Esophagus muscularis mucosa (tissue), 4 donors: ENCODE measurements around the gene SIGLEC10. TPM values are rescaled to one million over a fixed set of nuclear protein-coding genes. Genes with fewer than 3 reads are reported as not detected.

Experiments used
- DNase-seq: peaks from one replicate; pipeline ENCODE4 v3.0.0-alpha.2; 2017; ENCODE audit errors: extremely low spot score
- H3K27ac ChIP-seq, 4 donors: fragments of 200-600 bp; sonication (generic); replicated peaks in 1 of 4; 1 replicate in 3 of 4; 2 replicates in 1 of 4; pipeline ENCODE4 v1.5.1; 2016 to 2019; ENCODE audit warnings: mild to moderate bottlenecking in 1 of 4
- H3K27me3 ChIP-seq, 4 donors: fragments of 200-600 bp; sonication (generic); one replicate each; pipeline versions ENCODE4 v1.5.1 to v1.6.0; 2016 to 2019
- H3K36me3 ChIP-seq, 4 donors: fragments of 200-600 bp; sonication (generic); one replicate each; pipeline ENCODE4 v1.5.1; 2016 to 2019
- H3K4me1 ChIP-seq, 4 donors: fragments of 200-600 bp; sonication (generic); one replicate each; pipeline ENCODE4 v1.5.1; 2016 to 2019
- H3K4me3 ChIP-seq, 4 donors: fragments of 200-600 bp; sonication (generic); 1 replicate in 2 of 4; 2 replicates in 2 of 4; pipeline ENCODE4 v1.5.1; 2016 to 2019; ENCODE audit warnings: mild to moderate bottlenecking in 4 of 4, moderate library complexity in 1 of 4
- H3K9me3 ChIP-seq, 4 donors: fragments of 200-600 bp; sonication (generic); 1 replicate in 3 of 4; 2 replicates in 1 of 4; pipeline ENCODE4 v1.5.1; 2016 to 2019
- EP300 ChIP-seq: sonication (generic); formaldehyde crosslinking; IDR thresholded peaks from one replicate; pipeline ENCODE4 v1.6.1; 2017; ENCODE audit warnings: antibody characterized with exemption
- POLR2A ChIP-seq: fragments of 450-650 bp; IDR thresholded peaks from one replicate; pipeline ENCODE4 v1.6.1; 2017; ENCODE audit warnings: antibody characterized with exemption, moderate library complexity, mild to moderate bottlenecking, low read depth
- POLR2AphosphoS5 ChIP-seq, 2 donors: sonication (generic); formaldehyde crosslinking; IDR thresholded peaks; one replicate each; pipeline ENCODE4 v1.6.1; 2017; ENCODE audit warnings: antibody characterized with exemption in 2 of 2
- WGBS: methylation state at CpG from one replicate; pipeline ENCODE4 v1.1.5; 2018; 5-methylcytosine and 5-hydroxymethylcytosine counted together
- intact Hi-C: fragments of 100-400 bp; cut with DNase I; formaldehyde crosslinking; loops from one replicate; pipeline ENCODE4 v1.15.1; 2023
- total RNA-seq, 4 donors: library from RNA; depleted of rRNA; stranded (reverse); fragments of >200 nt; gene quantifications; one replicate each; pipeline versions ENCODE4 v1.1.0 to v1.2.1, GENCODE V29; 2016
- TF ChIP-seq, protein P1 (sequence below), 3 experiments: fragments of 200-600 bp in 2 of 3; fragments of 450-650 bp in 1 of 3; sonication (generic) in 2 of 3; IDR thresholded peaks; one replicate each; pipeline ENCODE4 v1.5.1; 2017 to 2019; ENCODE audit warnings: antibody characterized with exemption in 3 of 3, mild to moderate bottlenecking in 2 of 3, moderate library complexity in 1 of 3

The SIGLEC10 gene
- total RNA-seq, 4 donors from 2014 or later = 1.4 to 4.1 (median 2.4) TPM

DNA sequence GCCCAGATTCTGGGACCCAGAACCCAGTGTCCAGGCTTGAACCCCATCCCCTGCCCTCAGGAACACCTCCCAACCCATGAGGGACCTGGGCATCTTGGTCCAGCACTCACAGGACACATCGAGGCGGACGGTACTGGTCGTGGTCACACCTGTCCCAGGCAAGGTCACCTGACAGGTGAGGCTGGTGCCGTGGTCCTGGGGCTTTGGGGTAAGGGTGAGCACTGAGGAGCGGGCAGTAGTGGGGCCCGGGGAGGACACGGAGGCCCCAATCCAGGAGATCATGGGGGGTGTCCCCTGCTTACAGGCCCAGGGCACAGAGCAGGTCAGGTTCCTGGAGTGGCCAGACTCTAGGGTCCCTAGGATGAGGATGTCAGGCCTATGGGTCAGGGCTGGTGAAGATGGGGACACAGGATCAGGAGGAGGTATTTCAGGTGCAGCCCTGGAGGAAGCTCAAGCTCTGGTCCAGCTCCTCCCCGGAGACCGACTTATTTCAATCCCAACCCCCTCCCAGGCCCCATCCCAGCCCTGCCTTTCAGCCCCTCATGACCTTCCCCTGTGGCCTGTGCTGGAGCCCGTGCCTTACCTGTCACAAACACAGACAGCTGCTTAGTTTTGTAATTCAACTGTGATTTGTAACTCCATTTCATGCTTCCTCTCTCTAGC is 40.0 kb upstream of the SIGLEC10 start:
- WGBS = 72% methylated on average over 11 of the region's 11 CpGs
- no peaks in the 10 kb centered on the region for H3K4me1 ChIP-seq
- peaks cover 0 to 84% (median 3%) of the 10 kb centered on the region in 4 donors for H3K27me3 ChIP-seq
- no peak overlapping the region for H3K27ac ChIP-seq
- H3K4me3 ChIP-seq = no peak overlapping the region
- intact Hi-C loops = no loop called here
- TF ChIP-seq EP300 (no peak), POLR2A (no peak), POLR2AphosphoS5 (IDR thresholded peaks at IDR 0.05) (no peak)
- TF ChIP-seq, protein P1, sequence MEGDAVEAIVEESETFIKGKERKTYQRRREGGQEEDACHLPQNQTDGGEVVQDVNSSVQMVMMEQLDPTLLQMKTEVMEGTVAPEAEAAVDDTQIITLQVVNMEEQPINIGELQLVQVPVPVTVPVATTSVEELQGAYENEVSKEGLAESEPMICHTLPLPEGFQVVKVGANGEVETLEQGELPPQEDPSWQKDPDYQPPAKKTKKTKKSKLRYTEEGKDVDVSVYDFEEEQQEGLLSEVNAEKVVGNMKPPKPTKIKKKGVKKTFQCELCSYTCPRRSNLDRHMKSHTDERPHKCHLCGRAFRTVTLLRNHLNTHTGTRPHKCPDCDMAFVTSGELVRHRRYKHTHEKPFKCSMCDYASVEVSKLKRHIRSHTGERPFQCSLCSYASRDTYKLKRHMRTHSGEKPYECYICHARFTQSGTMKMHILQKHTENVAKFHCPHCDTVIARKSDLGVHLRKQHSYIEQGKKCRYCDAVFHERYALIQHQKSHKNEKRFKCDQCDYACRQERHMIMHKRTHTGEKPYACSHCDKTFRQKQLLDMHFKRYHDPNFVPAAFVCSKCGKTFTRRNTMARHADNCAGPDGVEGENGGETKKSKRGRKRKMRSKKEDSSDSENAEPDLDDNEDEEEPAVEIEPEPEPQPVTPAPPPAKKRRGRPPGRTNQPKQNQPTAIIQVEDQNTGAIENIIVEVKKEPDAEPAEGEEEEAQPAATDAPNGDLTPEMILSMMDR (IDR thresholded peaks at IDR 0.05) = no peak
- no peaks in the 10 kb centered on the region for H3K9me3 ChIP-seq
- no peaks in the 10 kb centered on the region for H3K36me3 ChIP-seq
- no peak for DNase-seq

DNA sequence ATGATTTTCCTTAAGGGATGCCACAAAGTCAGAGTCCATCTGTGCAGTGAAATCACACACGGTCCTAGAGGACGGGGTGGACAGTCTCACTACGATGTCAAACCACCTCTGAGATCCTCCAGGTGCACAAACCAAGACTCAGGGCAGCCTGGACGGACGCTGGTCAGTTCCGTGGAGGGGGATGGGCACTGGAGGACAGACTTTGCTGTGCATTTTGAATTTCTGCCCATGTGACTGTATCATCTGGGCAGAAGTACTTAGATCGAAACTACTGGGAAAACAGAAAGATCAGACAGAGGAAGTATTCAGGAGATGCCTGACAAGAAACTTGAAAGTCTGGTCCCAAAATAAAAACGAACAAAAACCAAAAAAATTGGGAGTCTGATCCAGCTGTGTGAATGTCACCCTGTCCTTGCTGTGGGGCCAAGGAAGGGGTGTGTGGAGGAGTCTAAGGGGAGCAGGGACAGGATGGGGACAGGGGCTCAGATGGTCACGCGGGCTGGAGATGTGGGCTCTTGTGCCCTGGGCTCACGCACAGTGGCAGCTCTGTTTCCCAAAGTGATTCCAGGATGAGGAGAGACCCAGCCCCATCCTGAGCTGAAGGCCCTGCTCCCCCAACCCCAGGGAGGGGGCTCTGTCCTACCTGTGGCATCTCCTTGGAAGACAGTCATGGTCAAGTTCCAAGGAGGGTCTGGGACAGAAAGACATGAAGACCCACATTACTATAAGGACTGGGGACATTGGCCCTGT is 39.3 kb upstream of the SIGLEC10 start:
- TF ChIP-seq POLR2AphosphoS5 (IDR thresholded peaks at IDR 0.05) (no peak), POLR2A (no peak), EP300 (no peak)
- TF ChIP-seq, protein P1 (IDR thresholded peaks at IDR 0.05) = no peak
- H3K27ac ChIP-seq = no peak overlapping the region
- 70% methylated on average over 11 of the region's 11 CpGs for WGBS
- no peak for DNase-seq
- no peak overlapping the region for H3K4me3 ChIP-seq
- H3K36me3 ChIP-seq = no peaks in the 10 kb centered on the region
- peaks cover 0 to 84% (median 2%) of the 10 kb centered on the region in 4 donors for H3K27me3 ChIP-seq
- no peaks in the 10 kb centered on the region for H3K4me1 ChIP-seq
- H3K9me3 ChIP-seq = no peaks in the 10 kb centered on the region
- intact Hi-C loops = no loop called here

- H3K36me3 ChIP-seq = no peaks in the 10 kb centered on the region
- H3K9me3 ChIP-seq = no peaks in the 10 kb centered on the region
- no peak for DNase-seq
- H3K27me3 ChIP-seq = peaks cover 0 to 53% (median 0%) of the 10 kb centered on the region in 4 donors
- H3K27ac ChIP-seq = no peak overlapping the region
- TF ChIP-seq POLR2A = no peak
- TF ChIP-seq, protein P1 (IDR thresholded peaks at IDR 0.05) = no peak
- intact Hi-C loops = no loop called here
- H3K4me3 ChIP-seq = no peak overlapping the region
- WGBS = 82% methylated on average over 5 of the region's 5 CpGs
- H3K4me1 ChIP-seq = no peaks in the 10 kb centered on the region
Observed at GRCh38 chr19:51450730-51451307, 33.4 kb upstream of the SIGLEC10 start.

- DNase-seq = no peak
- TF ChIP-seq POLR2A (no peak), EP300 (no peak), POLR2AphosphoS5 (IDR thresholded peaks at IDR 0.05) (no peak)
- TF ChIP-seq, protein P1 (IDR thresholded peaks at IDR 0.05) = no peak
- 64% methylated on average over 13 of the region's 13 CpGs for WGBS
- Histone ChIP-seq H3K27ac (no peak overlapping the region), H3K4me1 (no peaks in the 10 kb centered on the region), H3K4me3 (no peak overlapping the region), H3K36me3 (no peaks in the 10 kb centered on the region), H3K27me3 (peaks cover 0 to 41% (median 0%) of the 10 kb centered on the region in 4 donors), H3K9me3 (no peaks in the 10 kb centered on the region)
- intact Hi-C loops = no loop called here
Observed at GRCh38 chr19:51448411-51449016, 31.1 kb upstream of the SIGLEC10 start.
